Dermis blood vessel endothelial cell (primary cell): ENCODE measurements around the gene XAB2. TPM values are rescaled to one million over a fixed set of nuclear protein-coding genes. Genes with fewer than 3 reads are reported as not detected.

Experiments
- DNase-seq: peaks from one replicate; pipeline ENCODE4 v3.0.0; 2010
- total RNA-seq: library from RNA; depleted of rRNA; stranded (reverse); fragments of >200 nt; gene quantifications from 2 replicates; pipeline ENCODE4 v1.2.3, GENCODE V29; 2014

The XAB2 gene
- total RNA-seq, 1 donor from 2014 or later: 25.2 TPM

GRCh38 chr19:7575434-7576040, 53.8 kb downstream of the XAB2 start:
- DNase-seq: no peak

- DNase-seq: no peak
Measured at GRCh38 chr19:7570761-7571160, 58.6 kb downstream of the XAB2 start.

Other genes with a start within 250 kb of the XAB2 start
- gene PEX11G, start 140.5 kb downstream of the XAB2 start, total RNA-seq: 2.3 and 2.9 TPM in 2 replicates
- 20.9 and 36.6 TPM in 2 replicates for gene ZNF358, start 113.4 kb downstream of the XAB2 start, total RNA-seq
- 2.7 and 3.7 TPM in 2 replicates for gene MCOLN1, start 106.9 kb downstream of the XAB2 start, total RNA-seq
- gene PNPLA6, start 93.8 kb downstream of the XAB2 start, total RNA-seq: 107 and 192 TPM in 2 replicates
- under 0.01 and 0.19 TPM in 2 replicates for gene CAMSAP3, start 33.7 kb downstream of the XAB2 start, total RNA-seq
- gene PET100, start 248 bp upstream of the XAB2 start, total RNA-seq: 12.7 and 24.7 TPM in 2 replicates
- not detected in 2 replicates for gene PCP2, start 4.2 kb upstream of the XAB2 start, total RNA-seq
- gene STXBP2, start 7.6 kb upstream of the XAB2 start, total RNA-seq: 30.8 and 67.1 TPM in 2 replicates
- gene RETN, start 39.5 kb upstream of the XAB2 start, total RNA-seq: not detected in 2 replicates
- gene MCEMP1, start 47.5 kb upstream of the XAB2 start, total RNA-seq: not detected in 2 replicates
- gene TRAPPC5, start 51.3 kb upstream of the XAB2 start, total RNA-seq: 69.9 and 97.4 TPM in 2 replicates
- not detected in 2 replicates for gene FCER2, start 72.6 kb upstream of the XAB2 start, total RNA-seq
- not detected in 2 replicates for gene CLEC4G, start 102.6 kb upstream of the XAB2 start, total RNA-seq
- gene CD209, start 118.0 kb upstream of the XAB2 start, total RNA-seq: under 0.01 TPM in 1 of 2 replicates, not detected in the other
- gene CLEC4M, start 133.7 kb upstream of the XAB2 start, total RNA-seq: 5.6 and 25.2 TPM in 2 replicates
- 12.6 and 16.5 TPM in 2 replicates for gene EVI5L, start 200.7 kb upstream of the XAB2 start, total RNA-seq
- not detected in 2 replicates for gene PRR36, start 244.8 kb upstream of the XAB2 start, total RNA-seq